Smooth muscle cell of trachea (primary cell): ENCODE results near the gene ZNF761. TPM values are rescaled to one million over a fixed set of nuclear protein-coding genes. Genes with fewer than 3 reads are reported as not detected.

Source experiments
- total RNA-seq: library from RNA; depleted of rRNA; stranded (reverse); fragments of >200 nt; gene quantifications from 2 replicates; pipeline ENCODE4 v1.2.1, GENCODE V29; 2014

ZNF761 gene
- total RNA-seq: 11.6 and 13.4 TPM in 2 replicates

GRCh38 chr19:53431399-53432087 lies at the start of gene ZNF761:
Gene ZNF761, plus strand, starts transcription at chr19:53431984. Its CDS starts 15,285 bp downstream, at chr19:53447269.

DNA sequence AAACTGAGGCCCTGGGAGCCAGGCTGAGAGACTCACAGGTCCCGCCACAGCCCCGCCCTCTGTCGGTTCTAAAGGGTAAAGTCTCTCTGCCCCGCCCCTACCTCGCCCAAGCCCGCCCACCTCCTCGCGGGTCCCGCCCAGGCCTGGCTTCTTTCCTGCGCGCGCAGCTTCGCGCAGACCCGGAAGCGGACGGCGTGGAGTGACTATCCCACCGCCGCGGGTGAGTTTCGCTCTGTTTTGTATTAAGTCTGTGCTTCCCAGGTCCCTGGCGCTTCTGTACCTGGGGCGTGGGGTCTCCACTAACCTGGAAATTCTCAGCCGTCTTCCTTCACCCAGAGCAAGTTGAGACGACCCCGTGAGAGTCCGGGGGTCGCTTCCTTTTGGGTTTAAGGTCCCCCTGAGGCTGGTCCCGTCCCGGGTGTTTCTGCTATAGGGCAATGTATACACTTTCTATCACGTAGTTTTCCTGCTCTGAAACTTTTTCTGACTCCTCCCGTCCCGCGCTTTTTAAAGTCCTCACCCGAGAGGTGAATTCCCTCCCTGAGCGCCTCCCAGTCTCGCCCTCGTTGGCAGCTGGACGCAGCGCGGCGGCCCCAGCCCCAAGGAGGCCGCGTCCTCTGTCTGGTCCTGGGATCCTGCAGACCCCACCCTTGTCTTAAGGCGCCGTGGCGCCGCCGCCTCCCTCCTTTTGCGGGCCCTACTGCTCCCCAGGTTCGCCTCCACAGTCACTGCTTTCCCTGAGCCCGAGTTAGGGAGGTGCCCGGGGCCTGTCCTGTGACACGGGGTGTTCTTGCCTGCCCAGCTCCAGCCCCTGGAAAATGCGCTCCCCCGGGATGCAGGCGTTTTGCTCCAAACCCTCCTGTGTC lies 36.6 kb upstream of the ZNF761 start, which contains the start of gene ZNF765:
Gene ZNF765 (plus strand): TSS at position 176 of the 866 bp plus-strand sequence. CDS start 2,867 bp downstream, outside the sequence.

GRCh38 chr19:53467485-53468262 lies 35.9 kb downstream of the ZNF761 start, which contains the start of gene ZNF813:
Gene ZNF813, plus strand, starts transcription at chr19:53467733. Its CDS starts 16,090 bp downstream, at chr19:53483823.

Other genes with a start within 250 kb of the ZNF761 start
- 4.8 and 7.4 TPM in 2 replicates for gene ZNF665, start 238.6 kb upstream of the ZNF761 start, total RNA-seq
- 17.4 and 18.8 TPM in 2 replicates for gene ZNF677, start 177.1 kb upstream of the ZNF761 start, total RNA-seq
- gene VN1R2, start 173.7 kb upstream of the ZNF761 start, total RNA-seq: not detected in 2 replicates
- not detected in 2 replicates for gene VN1R4, start 164.3 kb upstream of the ZNF761 start, total RNA-seq
- gene ZNF845, start 98.2 kb upstream of the ZNF761 start, total RNA-seq: 7.6 and 9.5 TPM in 2 replicates
- 5.6 and 8.4 TPM in 2 replicates for gene ZNF525, start 66.3 kb upstream of the ZNF761 start, total RNA-seq
- 10.5 and 18.7 TPM in 2 replicates for gene ZNF765, start 36.8 kb upstream of the ZNF761 start, total RNA-seq
- gene ZNF813, start 35.7 kb downstream of the ZNF761 start, total RNA-seq: 3.1 and 3.5 TPM in 2 replicates
- 13.5 and 13.7 TPM in 2 replicates for gene ZNF331, start 106.2 kb downstream of the ZNF761 start, total RNA-seq
- gene DPRX, start 200.0 kb downstream of the ZNF761 start, total RNA-seq: not detected in 2 replicates